ENCODE results near the gene CFAP73. TPM values are rescaled to one million over a fixed set of nuclear protein-coding genes. Genes with fewer than 3 reads are reported as not detected.

CFAP73 gene
- polyA plus RNA-seq, 1 donor from 2014 or later, result not detected

DNA sequence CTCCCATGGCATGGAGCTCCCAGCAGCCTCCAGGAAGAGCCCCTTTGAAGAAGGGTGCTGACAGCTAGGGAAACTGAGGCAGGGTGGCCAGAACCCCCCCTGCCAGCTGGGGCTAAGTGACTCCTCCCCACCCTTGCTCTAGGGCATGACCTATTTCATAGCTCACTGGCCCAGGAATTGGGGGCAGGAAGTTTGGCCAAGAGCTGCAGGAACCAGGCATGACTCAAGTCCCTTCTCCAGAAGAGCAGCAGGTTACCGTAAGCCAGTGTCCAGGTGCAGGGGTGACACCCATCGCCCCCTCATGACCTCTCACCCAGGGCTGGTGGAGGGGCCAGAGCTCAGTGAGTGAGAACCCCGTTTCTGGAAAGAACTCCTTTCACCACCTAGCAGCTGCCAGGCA, 15.9 kb upstream of the CFAP73 start:
- Histone ChIP-seq H3K4me2 (ENCODE audit: low read length) (no peak overlapping the region), H3K9me2 (ENCODE audit: insufficient read depth, low read length) (no peaks in the 10 kb centered on the region), H3K4me3 (ENCODE audit: low read length) (no peak overlapping the region), H3K27me3 (ENCODE audit: insufficient read depth, low read depth, low read length) (peaks cover 28% of the 10 kb centered on the region), H2AFZ (ENCODE audit: low read depth, low read length) (no peak overlapping the region), H3K9me3 (ENCODE audit: low read length) (no peaks in the 10 kb centered on the region), H3K9ac (ENCODE audit: low read length) (no peak overlapping the region), H3F3A (ENCODE audit: insufficient read depth, low read length, poor library complexity, severe bottlenecking) (no peaks in the 10 kb centered on the region), H3K36me3 (ENCODE audit: insufficient read depth, low read length) (no peaks in the 10 kb centered on the region), H3K79me2 (replicated peaks; ENCODE audit: insufficient read depth, low read length) (no peaks in the 10 kb centered on the region), H3K27ac (ENCODE audit: low read length) (no peak overlapping the region), H4K20me1 (ENCODE audit: insufficient read depth) (no peaks in the 10 kb centered on the region)
- TF ChIP-seq MXI1 (conservative IDR thresholded peaks at IDR 0.05; ENCODE audit: poor library complexity, severe bottlenecking) (no peak), SMC3 (conservative IDR thresholded peaks at IDR 0.05; ENCODE audit: poor library complexity) (no peak), POLR2AphosphoS5 (IDR thresholded peaks at IDR 0.05) (no peak), EP300 (conservative IDR thresholded peaks at IDR 0.05; ENCODE audit: poor library complexity, severe bottlenecking) (no peak), TAF1 (IDR thresholded peaks at IDR 0.05; ENCODE audit: low read depth) (no peak)
- TF ChIP-seq, protein P1, sequence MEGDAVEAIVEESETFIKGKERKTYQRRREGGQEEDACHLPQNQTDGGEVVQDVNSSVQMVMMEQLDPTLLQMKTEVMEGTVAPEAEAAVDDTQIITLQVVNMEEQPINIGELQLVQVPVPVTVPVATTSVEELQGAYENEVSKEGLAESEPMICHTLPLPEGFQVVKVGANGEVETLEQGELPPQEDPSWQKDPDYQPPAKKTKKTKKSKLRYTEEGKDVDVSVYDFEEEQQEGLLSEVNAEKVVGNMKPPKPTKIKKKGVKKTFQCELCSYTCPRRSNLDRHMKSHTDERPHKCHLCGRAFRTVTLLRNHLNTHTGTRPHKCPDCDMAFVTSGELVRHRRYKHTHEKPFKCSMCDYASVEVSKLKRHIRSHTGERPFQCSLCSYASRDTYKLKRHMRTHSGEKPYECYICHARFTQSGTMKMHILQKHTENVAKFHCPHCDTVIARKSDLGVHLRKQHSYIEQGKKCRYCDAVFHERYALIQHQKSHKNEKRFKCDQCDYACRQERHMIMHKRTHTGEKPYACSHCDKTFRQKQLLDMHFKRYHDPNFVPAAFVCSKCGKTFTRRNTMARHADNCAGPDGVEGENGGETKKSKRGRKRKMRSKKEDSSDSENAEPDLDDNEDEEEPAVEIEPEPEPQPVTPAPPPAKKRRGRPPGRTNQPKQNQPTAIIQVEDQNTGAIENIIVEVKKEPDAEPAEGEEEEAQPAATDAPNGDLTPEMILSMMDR (IDR thresholded peaks at IDR 0.05; ENCODE audit: poor library complexity, severe bottlenecking), result no peak

DNA sequence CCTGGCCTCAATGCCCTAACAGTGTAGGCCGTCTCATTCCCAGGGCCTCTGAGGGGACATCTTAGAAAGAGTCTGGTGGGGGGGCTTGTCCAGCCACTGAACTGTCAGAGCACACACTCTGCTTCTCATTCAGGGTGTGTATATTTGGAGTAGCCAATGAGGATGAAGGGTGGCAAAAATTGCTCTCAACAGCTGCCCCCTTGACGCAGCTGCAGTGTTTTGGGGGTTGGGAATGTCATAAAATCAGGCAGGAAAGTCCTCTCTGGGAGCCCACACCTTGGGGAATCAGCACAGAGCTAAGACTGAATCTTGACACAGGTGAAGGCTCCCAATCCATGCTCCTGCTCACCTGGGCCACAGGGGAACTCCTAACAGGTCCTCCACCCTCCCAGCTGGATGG, 15.5 kb upstream of the CFAP73 start:
- Histone ChIP-seq H2AFZ (ENCODE audit: low read depth, low read length) (no peak overlapping the region), H3K4me2 (ENCODE audit: low read length) (no peak overlapping the region), H3K9me3 (ENCODE audit: low read length) (no peaks in the 10 kb centered on the region), H3K27ac (ENCODE audit: low read length) (no peak overlapping the region), H4K20me1 (ENCODE audit: insufficient read depth) (no peaks in the 10 kb centered on the region), H3K4me3 (ENCODE audit: low read length) (no peak overlapping the region), H3K79me2 (replicated peaks; ENCODE audit: insufficient read depth, low read length) (no peaks in the 10 kb centered on the region), H3K27me3 (ENCODE audit: insufficient read depth, low read depth, low read length) (peaks cover 28% of the 10 kb centered on the region), H3K9ac (ENCODE audit: low read length) (no peak overlapping the region), H3K9me2 (ENCODE audit: insufficient read depth, low read length) (no peaks in the 10 kb centered on the region), H3K36me3 (ENCODE audit: insufficient read depth, low read length) (no peaks in the 10 kb centered on the region), H3F3A (ENCODE audit: insufficient read depth, low read length, poor library complexity, severe bottlenecking) (no peaks in the 10 kb centered on the region)
- TF ChIP-seq SMC3 (conservative IDR thresholded peaks at IDR 0.05; ENCODE audit: poor library complexity) (no peak), TAF1 (IDR thresholded peaks at IDR 0.05; ENCODE audit: low read depth) (no peak), RAD21 (conservative IDR thresholded peaks at IDR 0.05) (no peak), EP300 (conservative IDR thresholded peaks at IDR 0.05; ENCODE audit: poor library complexity, severe bottlenecking) (no peak), REST (IDR thresholded peaks at IDR 0.05; ENCODE audit: borderline replicate concordance) (no peak), POLR2AphosphoS5 (IDR thresholded peaks at IDR 0.05) (no peak), EZH2 (IDR thresholded peaks at IDR 0.05; ENCODE audit: borderline replicate concordance, insufficient read depth, low read length, poor library complexity, severe bottlenecking) (no peak), MXI1 (conservative IDR thresholded peaks at IDR 0.05; ENCODE audit: poor library complexity, severe bottlenecking) (no peak)
- TF ChIP-seq, protein P1 (IDR thresholded peaks at IDR 0.05; ENCODE audit: poor library complexity, severe bottlenecking), result no peak

All from neural cell (in vitro differentiated cells).